ENCODE data around the gene CLDND2.
"Not testable (repeated sequence)": the region's sequence is repeated elsewhere in the genome, so short reads cannot be mapped to it uniquely, and the experiment has no call there.

Gene CLDND2

GRCh38 chr19:51368366-51369282, at the start of gene CLDND2:
TSS of gene CLDND2 (minus strand) at chr19:51369003. CDS start at chr19:51368577, 426 bp downstream.
- DNase-seq (ENCODE audit: low spot score) = no peak

- no peak for DNase-seq (ENCODE audit: low spot score)
Observed at GRCh38 chr19:51417810-51418157, 49.0 kb upstream of the CLDND2 start.

- peak; percentile 75 for DNase-seq (ENCODE audit: low spot score)
Observed at GRCh38 chr19:51417107-51417809, 48.5 kb upstream of the CLDND2 start, which contains the start of gene SIGLEC10. TSS of gene SIGLEC10 (minus strand) at chr19:51417642. CDS start at chr19:51417581, 61 bp downstream.

GRCh38 chr19:51416422-51416821, 47.6 kb upstream of the CLDND2 start:
- DNase-seq (ENCODE audit: low spot score) = not testable (repeated sequence)

- no peak for DNase-seq (ENCODE audit: low spot score)
Observed at GRCh38 chr19:51415187-51415586, 46.4 kb upstream of the CLDND2 start.

- no peak for DNase-seq (ENCODE audit: low spot score)
Observed at GRCh38 chr19:51410950-51411748, 42.3 kb upstream of the CLDND2 start.

- DNase-seq (ENCODE audit: low spot score) = peak; percentile 53
Observed at GRCh38 chr19:51407511-51408131, 38.8 kb upstream of the CLDND2 start.

GRCh38 chr19:51402117-51402516, 33.3 kb upstream of the CLDND2 start:
- DNase-seq (ENCODE audit: low spot score) = no peak

- DNase-seq (ENCODE audit: low spot score) = not testable (repeated sequence)
Observed at GRCh38 chr19:51399936-51400335, 31.1 kb upstream of the CLDND2 start.

- no peak for DNase-seq (ENCODE audit: low spot score)
Observed at GRCh38 chr19:51399231-51399630, 30.4 kb upstream of the CLDND2 start.

- peak; percentile 54 for DNase-seq (ENCODE audit: low spot score)
Observed at GRCh38 chr19:51398096-51398704, 29.4 kb upstream of the CLDND2 start.

- not testable (repeated sequence) for DNase-seq (ENCODE audit: low spot score)
Observed at GRCh38 chr19:51397453-51397852, 28.6 kb upstream of the CLDND2 start.

GRCh38 chr19:51396175-51396574, 27.4 kb upstream of the CLDND2 start:
- no peak for DNase-seq (ENCODE audit: low spot score)

- DNase-seq (ENCODE audit: low spot score) = peak; percentile 98
Observed at GRCh38 chr19:51394050-51394836, 25.4 kb upstream of the CLDND2 start.

- DNase-seq (ENCODE audit: low spot score) = no peak
Observed at GRCh38 chr19:51392701-51393100, 23.9 kb upstream of the CLDND2 start.

- no peak for DNase-seq (ENCODE audit: low spot score)
Observed at GRCh38 chr19:51391073-51391611, 22.3 kb upstream of the CLDND2 start.

GRCh38 chr19:51389143-51389542, 20.3 kb upstream of the CLDND2 start:
- DNase-seq (ENCODE audit: low spot score) = no peak

- no peak for DNase-seq (ENCODE audit: low spot score)
Observed at GRCh38 chr19:51387924-51388389, 19.2 kb upstream of the CLDND2 start, which contains the start of gene LIM2. TSS of gene LIM2 (minus strand) at chr19:51387974. CDS start at chr19:51387443, 531 bp downstream.

GRCh38 chr19:51386882-51387520, 18.2 kb upstream of the CLDND2 start:
- DNase-seq (ENCODE audit: low spot score) = no peak
